Keratinocyte (primary cell): ENCODE results near the gene RFC2.
"Not testable (repeated sequence)": the region's sequence is repeated elsewhere in the genome, so short reads cannot be mapped to it uniquely, and the experiment has no call there.

Source experiments
- EZH2 ChIP-seq: IDR thresholded peaks from one replicate; pipeline ENCODE4 v1.6.1; 2012; ENCODE audit warnings: inconsistent platforms, mild to moderate bottlenecking, low read length, moderate library complexity
- TF ChIP-seq, protein P1 (sequence below), 3 experiments: IDR thresholded peaks in 1 of 3; conservative IDR thresholded peaks in 1 of 3; optimal IDR thresholded peaks in 1 of 3; 2 replicates in 2 of 3; 3 replicates in 1 of 3; pipeline versions ENCODE3 to v1.5.1; 2011; ENCODE audit warnings: low read length in 3 of 3, mild to moderate bottlenecking in 3 of 3, moderate library complexity in 2 of 3, control low read depth in 1 of 3, inconsistent platforms in 1 of 3; ENCODE audit not compliant: insufficient read depth in 2 of 3; ENCODE audit errors: extremely low read depth in 1 of 3

DNA sequence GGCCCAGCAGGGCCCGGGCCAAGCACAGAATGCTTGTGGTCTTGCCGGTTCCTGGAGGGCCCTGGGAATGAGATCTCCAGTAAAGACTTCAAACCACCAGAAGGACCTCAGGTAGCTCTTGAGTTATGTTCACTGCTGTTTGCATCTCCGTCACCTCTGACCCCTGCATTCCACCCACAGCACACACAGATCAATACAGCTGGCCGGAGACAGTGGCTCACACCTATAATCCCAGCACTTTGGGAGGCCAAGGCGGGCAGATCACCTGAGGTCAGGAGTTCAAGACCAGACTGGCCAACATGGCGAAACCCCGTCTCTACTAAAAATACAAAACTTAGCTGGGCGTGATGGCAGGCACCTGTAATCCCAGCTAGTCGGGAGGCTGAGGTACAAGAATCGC, 5.1 kb downstream of the RFC2 start:
- TF ChIP-seq, protein P1, sequence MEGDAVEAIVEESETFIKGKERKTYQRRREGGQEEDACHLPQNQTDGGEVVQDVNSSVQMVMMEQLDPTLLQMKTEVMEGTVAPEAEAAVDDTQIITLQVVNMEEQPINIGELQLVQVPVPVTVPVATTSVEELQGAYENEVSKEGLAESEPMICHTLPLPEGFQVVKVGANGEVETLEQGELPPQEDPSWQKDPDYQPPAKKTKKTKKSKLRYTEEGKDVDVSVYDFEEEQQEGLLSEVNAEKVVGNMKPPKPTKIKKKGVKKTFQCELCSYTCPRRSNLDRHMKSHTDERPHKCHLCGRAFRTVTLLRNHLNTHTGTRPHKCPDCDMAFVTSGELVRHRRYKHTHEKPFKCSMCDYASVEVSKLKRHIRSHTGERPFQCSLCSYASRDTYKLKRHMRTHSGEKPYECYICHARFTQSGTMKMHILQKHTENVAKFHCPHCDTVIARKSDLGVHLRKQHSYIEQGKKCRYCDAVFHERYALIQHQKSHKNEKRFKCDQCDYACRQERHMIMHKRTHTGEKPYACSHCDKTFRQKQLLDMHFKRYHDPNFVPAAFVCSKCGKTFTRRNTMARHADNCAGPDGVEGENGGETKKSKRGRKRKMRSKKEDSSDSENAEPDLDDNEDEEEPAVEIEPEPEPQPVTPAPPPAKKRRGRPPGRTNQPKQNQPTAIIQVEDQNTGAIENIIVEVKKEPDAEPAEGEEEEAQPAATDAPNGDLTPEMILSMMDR (optimal IDR thresholded peaks at IDR 0.05 in 1 of 3, IDR thresholded peaks at IDR 0.05 in 1 of 3, conservative IDR thresholded peaks at IDR 0.05 in 1 of 3; ENCODE audit: extremely low read depth in 1 of 3, insufficient read depth in 2 of 3, low read length in 3 of 3), result not testable (repeated sequence)
- not testable (repeated sequence) for TF ChIP-seq EZH2
